ENCODE measurements around the gene LRP8. TPM values are rescaled to one million over a fixed set of nuclear protein-coding genes. Genes with fewer than 3 reads are reported as not detected.

LRP8 gene
- total RNA-seq, 1 experiment from 2014 or later, result 69.5 TPM

DNA sequence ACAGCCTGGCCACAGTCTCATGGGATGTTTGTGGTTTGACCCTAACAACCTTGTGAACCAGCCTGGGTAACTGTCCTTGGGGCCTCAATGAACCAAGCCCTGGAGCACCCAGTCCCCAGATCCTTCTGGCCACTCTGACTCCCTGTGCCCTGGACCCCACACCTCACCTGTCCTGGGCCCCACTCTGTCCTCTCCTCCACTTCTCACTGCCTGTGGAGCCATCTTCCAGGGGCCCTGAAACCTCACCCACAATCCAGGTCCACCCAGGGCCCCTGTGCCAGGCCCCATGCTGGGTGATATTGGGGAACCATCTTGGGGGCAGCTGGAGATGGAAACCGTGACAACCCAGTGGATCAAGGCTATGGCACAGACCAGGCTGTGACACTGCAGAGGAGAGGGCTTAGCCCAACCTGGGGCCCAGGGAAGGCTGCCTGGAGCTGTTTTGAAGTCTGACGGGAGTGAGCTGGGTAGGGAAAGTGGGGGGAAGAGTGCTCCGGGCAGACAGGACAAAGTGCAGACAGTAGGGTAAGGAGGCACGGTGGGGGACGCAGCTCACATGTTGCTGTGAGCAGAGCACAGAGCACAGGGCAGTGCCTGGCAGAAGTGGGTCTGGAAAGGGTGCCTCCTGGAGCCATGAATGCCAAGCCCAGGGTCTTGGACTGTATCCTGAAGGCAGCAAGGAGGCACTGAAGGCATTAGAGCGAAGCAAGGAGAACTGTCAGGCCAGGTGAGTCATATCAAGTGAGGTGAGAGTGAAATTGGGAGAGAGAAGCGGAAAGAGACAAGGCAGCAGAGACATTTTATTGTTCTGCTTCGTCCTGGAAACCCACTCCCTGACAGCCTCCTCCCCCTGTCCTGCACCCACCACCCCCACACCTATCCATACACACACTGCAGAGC is 12.1 kb upstream of the LRP8 start (continued):
- TF ChIP-seq CTCF (IDR thresholded peaks at IDR 0.05) (no peak), ZNF281 (CRISPR knock-in tag; IDR thresholded peaks at IDR 0.05) (no peak), MYBL2 (CRISPR knock-in tag; IDR thresholded peaks at IDR 0.05) (no peak), ZNF396 (CRISPR knock-in tag; IDR thresholded peaks at IDR 0.05; ENCODE audit: borderline replicate concordance) (no peak), EMX1 (CRISPR knock-in tag; IDR thresholded peaks at IDR 0.05) (no peak)
- TF ChIP-seq, protein P1, sequence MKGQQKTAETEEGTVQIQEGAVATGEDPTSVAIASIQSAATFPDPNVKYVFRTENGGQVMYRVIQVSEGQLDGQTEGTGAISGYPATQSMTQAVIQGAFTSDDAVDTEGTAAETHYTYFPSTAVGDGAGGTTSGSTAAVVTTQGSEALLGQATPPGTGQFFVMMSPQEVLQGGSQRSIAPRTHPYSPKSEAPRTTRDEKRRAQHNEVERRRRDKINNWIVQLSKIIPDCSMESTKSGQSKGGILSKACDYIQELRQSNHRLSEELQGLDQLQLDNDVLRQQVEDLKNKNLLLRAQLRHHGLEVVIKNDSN (CRISPR knock-in tag; IDR thresholded peaks at IDR 0.05), result no peak

DNA sequence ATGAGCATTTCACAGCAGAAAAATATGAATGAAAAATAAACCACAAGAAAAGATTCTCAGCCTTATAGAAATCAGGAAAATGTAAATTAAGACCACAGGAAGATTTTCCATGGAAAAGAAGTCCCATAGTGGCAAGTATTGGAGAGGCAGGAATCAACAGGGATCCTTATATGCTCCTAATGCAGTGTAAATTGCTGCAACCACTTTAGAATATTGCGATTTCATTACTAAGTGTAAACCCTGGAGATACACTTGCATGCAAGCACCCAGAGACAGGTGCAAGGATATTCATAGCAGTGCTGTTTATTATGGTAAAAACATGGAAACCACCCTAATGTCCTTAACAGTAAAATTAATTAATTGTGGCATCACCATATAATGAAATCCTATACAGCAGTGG is 10.6 kb upstream of the LRP8 start:
- POLR2A ChIA-PET, result no interaction called here
- peaks cover 9% of the 10 kb centered on the region for H3K9me3 Mint-ChIP-seq
- ATAC-seq, result no peak

More for the DNA sequence above, 10.6 kb upstream of the LRP8 start:
- no peak overlapping the region for H3K27ac Mint-ChIP-seq
- no peaks in the 10 kb centered on the region for H3K4me1 Mint-ChIP-seq
- no peaks in the 10 kb centered on the region for H3K36me3 Mint-ChIP-seq
- no peak for DNase-seq (ENCODE audit: low spot score)
- H3K27me3 Mint-ChIP-seq (ENCODE audit: low read depth), result peaks cover 22% of the 10 kb centered on the region
- CTCF ChIA-PET, result no interaction called here
- TF ChIP-seq USF2 (CRISPR knock-in tag; IDR thresholded peaks at IDR 0.05) (no peak), MYBL2 (CRISPR knock-in tag; IDR thresholded peaks at IDR 0.05) (no peak), TP53 (CRISPR knock-in tag; IDR thresholded peaks at IDR 0.05) (no peak), ETV6 (CRISPR knock-in tag; IDR thresholded peaks at IDR 0.05) (no peak), ZNF281 (CRISPR knock-in tag; IDR thresholded peaks at IDR 0.05) (no peak), ATF6 (CRISPR knock-in tag; IDR thresholded peaks at IDR 0.05) (no peak), MAX (CRISPR knock-in tag; IDR thresholded peaks at IDR 0.05) (no peak), ZNF219 (CRISPR knock-in tag; IDR thresholded peaks at IDR 0.05; ENCODE audit: borderline replicate concordance) (no peak), OVOL2 (CRISPR knock-in tag; IDR thresholded peaks at IDR 0.05; ENCODE audit: borderline replicate concordance) (no peak), NR3C1 (CRISPR knock-in tag; conservative IDR thresholded peaks at IDR 0.05; ENCODE audit: low read depth) (no peak), IRF2 (CRISPR knock-in tag; IDR thresholded peaks at IDR 0.05; ENCODE audit: borderline replicate concordance, low read depth) (no peak)
- TF ChIP-seq, protein P1 (CRISPR knock-in tag; IDR thresholded peaks at IDR 0.05), result no peak
- H3K4me3 Mint-ChIP-seq, result no peak overlapping the region
